ENCODE data around the gene ATP23. TPM values are rescaled to one million over a fixed set of nuclear protein-coding genes. Genes with fewer than 3 reads are reported as not detected.

ATP23 gene
- total and polyA plus RNA-seq, 10 of the 15 experiments (the other 5 are each of a cell fraction or from before 2014, with no cell fraction given), result 1.6 to 28.1 (median 15.1) TPM

DNA sequence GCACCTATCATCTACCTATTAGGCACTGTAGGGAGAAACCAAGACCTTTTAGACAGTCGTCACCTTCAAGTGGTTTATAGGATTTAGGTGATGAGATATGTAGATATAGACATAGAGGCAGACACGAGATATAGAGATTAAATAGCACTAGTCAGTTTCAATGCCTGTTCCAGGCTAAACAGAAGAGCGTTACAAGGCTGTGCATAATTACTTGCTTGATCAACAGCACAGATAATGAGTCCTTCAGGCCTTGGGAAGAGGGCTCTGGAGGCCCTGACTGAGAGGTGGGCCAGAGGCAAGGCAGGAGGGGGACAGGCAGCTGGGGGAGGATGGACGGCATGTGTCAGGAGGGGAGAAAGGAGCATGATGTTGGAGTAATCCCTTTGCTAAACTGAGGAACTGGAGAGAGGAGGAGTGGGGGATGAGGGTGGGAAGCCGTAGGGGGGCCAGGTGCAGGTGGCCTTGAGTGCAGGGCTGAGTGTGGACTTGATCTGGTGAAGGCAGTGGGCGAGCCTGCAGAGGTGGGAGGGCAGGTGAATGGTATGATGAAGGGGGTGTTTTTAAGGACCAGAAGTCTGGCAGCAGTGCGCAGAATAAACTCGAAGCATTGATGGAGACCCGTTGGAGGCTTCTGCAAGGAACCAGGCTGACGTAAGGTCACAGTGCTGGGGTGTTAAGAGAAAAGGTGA lies 43.9 kb upstream of the ATP23 start (continued):
- no peak for TF ChIP-seq E2F8 (IDR thresholded peaks at IDR 0.05; ENCODE audit: low read depth, partially characterized antibody)
- no peak for TF ChIP-seq CTCF (IDR thresholded peaks at IDR 0.05 in 2 of 3, conservative IDR thresholded peaks at IDR 0.05 in 1 of 3; ENCODE audit: control insufficient read depth in 2 of 3, extremely low read depth in 1 of 3, insufficient read depth in 1 of 3, low read depth in 3 of 3, low read length in 3 of 3)
- TF ChIP-seq ATF2 (IDR thresholded peaks at IDR 0.05; ENCODE audit: low read length), result no peak
- no peak for TF ChIP-seq ASH2L (IDR thresholded peaks at IDR 0.05; ENCODE audit: borderline replicate concordance, low read depth)
- TF ChIP-seq, protein P1, sequence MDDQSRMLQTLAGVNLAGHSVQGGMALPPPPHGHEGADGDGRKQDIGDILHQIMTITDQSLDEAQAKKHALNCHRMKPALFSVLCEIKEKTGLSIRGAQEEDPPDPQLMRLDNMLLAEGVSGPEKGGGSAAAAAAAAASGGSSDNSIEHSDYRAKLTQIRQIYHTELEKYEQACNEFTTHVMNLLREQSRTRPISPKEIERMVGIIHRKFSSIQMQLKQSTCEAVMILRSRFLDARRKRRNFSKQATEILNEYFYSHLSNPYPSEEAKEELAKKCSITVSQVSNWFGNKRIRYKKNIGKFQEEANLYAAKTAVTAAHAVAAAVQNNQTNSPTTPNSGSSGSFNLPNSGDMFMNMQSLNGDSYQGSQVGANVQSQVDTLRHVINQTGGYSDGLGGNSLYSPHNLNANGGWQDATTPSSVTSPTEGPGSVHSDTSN (IDR thresholded peaks at IDR 0.05; ENCODE audit: insufficient replicate concordance, low read depth, low read length), result no peak
